HG03558 (cell line): Measurements from ENCODE around the gene TSEN2.
"Not testable (repeated sequence)": the region's sequence is repeated elsewhere in the genome, so short reads cannot be mapped to it uniquely, and the experiment has no call there.

Source experiments
- ATAC-seq: cut with Tn5 transposase; IDR thresholded peaks from one replicate; pipeline ENCODE4 v1.9.1; 2021; ENCODE audit warnings: moderate number of reproducible peaks; ENCODE audit not compliant: unreplicated experiment; ENCODE audit errors: extremely low read depth

The TSEN2 gene

DNA sequence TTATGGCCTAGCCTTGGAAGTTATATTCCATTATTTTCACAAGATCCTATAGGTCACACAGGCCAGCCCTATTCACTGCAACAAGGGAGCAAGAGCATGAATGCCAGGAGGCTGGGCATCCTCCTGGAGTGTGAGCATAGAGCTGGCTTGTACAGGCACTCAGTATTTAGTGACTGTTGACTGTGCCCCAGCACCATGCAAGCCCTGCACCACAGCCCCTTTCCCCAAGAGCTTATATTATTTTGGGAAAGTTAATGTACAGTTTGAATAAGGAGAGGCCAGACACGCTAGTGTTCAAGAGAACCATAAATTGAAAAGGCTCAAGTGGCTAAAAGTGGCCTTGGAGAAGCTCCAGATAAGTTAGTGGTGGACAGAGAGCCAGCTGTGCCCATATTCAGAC, 32.3 kb upstream of the TSEN2 start:
- ATAC-seq: no peak

DNA sequence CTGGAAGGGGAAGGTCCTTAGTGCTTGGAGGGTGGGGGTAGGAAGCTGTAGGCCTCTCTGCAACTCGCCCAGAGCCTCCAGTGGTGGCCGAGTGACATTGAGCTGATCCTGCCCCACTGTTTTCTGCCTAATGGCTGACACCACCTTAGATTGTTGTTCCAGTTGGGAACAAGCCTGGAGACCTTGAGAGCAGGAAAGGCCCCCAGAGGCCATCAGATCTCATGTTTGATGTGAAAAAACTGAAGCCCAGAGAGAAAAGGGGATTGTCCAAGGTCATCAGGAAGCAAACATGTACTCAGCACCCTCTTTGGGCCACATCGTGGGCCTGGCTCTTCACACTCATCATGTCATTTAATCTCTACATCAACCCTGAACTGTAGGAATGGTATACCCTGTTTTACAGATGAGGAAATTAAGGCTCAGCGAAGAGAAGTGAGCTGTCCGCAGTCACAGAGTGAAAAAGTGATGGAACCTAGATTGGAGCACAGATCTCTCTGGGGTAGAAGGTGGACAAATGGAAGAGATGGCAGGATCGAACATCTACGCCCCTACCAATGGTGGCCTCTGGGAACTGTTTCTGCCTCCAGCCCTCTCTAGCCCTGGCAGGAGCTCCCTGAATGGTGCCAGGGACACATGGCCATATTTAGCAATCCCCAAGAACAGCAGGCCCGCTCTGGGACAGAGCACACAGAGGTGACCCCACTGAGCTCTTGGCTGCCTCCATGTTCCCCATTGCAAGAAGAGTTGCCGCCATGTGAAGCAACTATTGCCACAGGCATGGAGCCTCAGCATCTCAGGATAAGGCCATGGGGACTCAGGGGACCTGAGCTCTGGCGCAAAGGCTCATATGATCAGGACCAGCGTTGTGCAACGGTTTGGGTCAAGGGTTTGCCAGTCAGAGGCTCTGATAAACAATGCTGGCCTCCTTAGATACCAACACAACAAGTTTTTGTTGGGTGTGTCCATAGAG, 31.6 kb upstream of the TSEN2 start:
- ATAC-seq: no peak

- no peak for ATAC-seq
Measured at GRCh38 chr3:12454076-12454815, 30.0 kb upstream of the TSEN2 start.

DNA sequence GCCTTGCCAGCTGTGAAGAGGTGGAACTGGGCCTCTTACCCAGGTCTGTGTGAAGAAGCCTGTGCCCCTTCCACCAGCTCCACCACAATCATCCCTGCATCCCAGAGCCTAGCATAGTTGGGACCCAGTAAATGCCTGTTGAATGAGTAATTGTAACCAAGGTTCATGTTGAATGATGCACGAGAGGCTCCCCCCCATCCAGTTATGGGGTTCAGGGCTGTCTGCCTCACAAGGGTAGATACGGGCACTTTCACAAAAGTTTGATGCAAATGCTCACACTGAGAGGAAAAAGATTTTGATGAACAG, 29.5 kb upstream of the TSEN2 start:
- ATAC-seq: no peak

DNA sequence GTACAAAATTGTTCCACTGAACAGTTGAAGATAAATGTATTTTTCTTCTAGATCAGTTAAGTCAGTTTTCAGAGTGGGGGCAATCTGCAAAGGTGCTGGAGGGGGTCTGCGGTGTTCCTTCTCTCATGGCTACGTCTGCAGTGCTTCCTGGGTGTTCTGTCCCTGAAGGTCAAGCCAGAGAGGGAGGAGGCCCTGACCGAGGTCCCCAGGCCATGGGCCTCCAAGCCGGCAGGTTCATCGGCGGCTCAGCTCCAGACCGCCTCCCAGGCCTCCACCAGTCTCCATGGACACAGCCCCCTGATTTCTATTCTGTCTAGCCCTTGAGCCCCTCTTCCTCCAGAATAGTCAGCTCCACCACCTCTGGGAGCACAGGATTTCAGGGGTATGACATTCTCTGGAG, 28.5 kb upstream of the TSEN2 start:
- no peak for ATAC-seq

DNA sequence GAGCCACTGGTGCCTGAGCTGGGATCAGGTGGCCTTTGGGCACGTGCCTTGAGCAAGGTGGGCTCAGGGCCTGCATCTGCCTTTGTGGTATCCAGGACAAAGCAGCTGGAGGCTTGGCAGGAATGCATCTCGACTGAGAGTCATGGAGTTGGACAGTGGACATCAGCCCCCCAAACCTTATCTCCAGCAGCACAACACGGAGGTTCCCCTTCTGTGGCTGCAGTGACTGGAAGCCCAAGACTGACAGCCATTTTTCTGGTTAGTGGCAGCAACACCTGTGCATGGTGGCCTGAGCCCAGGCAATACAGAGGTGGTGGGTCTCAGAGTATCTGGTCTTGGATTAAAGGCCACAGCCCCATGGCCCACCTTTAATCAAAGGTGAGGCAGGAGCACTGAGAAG, 27.8 kb upstream of the TSEN2 start:
- no peak for ATAC-seq

- ATAC-seq: not testable (repeated sequence)
Measured at GRCh38 chr3:12457380-12457779, 26.9 kb upstream of the TSEN2 start.

GRCh38 chr3:12458901-12459300, 25.4 kb upstream of the TSEN2 start:
- no peak for ATAC-seq

GRCh38 chr3:12460127-12460526, 24.2 kb upstream of the TSEN2 start:
- ATAC-seq: no peak

- no peak for ATAC-seq
Measured at GRCh38 chr3:12461097-12461649, 23.1 kb upstream of the TSEN2 start.

GRCh38 chr3:12462159-12462947, 21.9 kb upstream of the TSEN2 start:
- ATAC-seq: no peak

- ATAC-seq: no peak
Measured at GRCh38 chr3:12463686-12464085, 20.6 kb upstream of the TSEN2 start.

DNA sequence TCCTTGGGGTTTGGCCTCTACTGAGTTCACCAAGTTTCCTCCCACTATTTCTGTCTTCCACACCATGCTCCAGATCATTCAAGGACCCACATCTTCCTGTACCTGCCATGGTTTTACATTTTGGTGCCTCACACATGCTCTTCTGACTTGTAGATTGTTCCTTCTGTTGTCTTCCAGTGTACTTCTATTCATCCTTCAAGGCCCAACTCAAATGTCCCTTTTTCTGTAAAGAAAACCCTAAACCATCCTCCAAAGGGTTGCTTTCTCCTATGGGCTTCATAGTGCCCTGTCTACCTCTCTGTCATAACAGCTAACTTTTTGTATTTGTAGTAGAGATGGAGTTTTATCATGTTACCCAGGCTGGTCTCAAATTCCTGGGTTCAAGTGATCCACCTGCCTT, 20.1 kb upstream of the TSEN2 start:
- no peak for ATAC-seq

DNA sequence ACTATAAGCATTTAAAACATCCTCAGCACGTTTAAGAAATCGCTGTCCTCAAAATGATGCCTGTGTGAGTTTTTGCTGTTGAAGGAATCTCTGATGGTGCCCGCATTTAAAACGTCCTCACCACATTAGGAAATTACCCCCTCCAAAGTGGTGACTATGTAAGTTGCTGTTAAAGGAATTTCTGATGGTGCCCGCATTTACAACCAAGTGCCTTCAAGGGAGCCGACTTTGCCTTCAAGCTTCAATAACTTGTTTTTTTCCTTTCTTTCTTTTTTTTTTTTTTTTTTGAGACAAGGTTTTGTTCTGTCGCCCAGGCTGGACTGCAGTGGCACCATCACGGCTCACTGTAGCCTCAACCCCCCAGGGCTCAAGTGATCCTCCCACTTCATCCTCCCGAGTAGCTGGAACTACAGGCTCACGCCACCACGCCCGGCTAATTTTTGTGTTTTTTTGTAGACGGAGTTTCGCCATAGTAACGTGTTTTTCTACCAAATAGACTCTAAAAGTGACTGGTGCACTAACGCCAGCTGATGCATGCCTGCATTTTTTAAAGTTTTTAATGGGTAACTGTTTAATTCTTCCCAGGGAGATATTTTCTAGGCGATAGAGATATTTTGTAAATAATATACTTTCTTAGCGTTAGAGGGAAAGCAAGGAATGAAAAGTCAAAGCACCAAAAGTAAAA, 19.0 kb upstream of the TSEN2 start:
- ATAC-seq: no peak

GRCh38 chr3:12465836-12466225, 18.4 kb upstream of the TSEN2 start:
- ATAC-seq: no peak

GRCh38 chr3:12467746-12468145, 16.5 kb upstream of the TSEN2 start:
- ATAC-seq: no peak

GRCh38 chr3:12468276-12468675, 16.0 kb upstream of the TSEN2 start:
- ATAC-seq: no peak

- no peak for ATAC-seq
Measured at GRCh38 chr3:12468757-12469156, 15.5 kb upstream of the TSEN2 start.

- ATAC-seq: not testable (repeated sequence)
Measured at GRCh38 chr3:12469222-12469621, 15.1 kb upstream of the TSEN2 start.

GRCh38 chr3:12470111-12470510, 14.2 kb upstream of the TSEN2 start:
- no peak for ATAC-seq
